Spleen (tissue), 11 donors: ENCODE results near the gene TMEM121B. TPM values are rescaled to one million over a fixed set of nuclear protein-coding genes. Genes with fewer than 3 reads are reported as not detected.

Source experiments
- DNase-seq: peaks from one replicate; pipeline ENCODE4 v3.0.0-alpha.2; 2020
- H3K27ac ChIP-seq, 8 donors: fragments of 200-600 bp; sonication (generic) in 7 of 8; 1 replicate in 4 of 8; 2 replicates in 4 of 8; pipeline versions ENCODE4 v1.5.0 to v1.8.0; 2016 to 2021; ENCODE audit warnings: inconsistent platforms in 4 of 8, mild to moderate bottlenecking in 4 of 8, moderate library complexity in 1 of 8
- H3K27me3 ChIP-seq, 7 donors: fragments of 200-600 bp; sonication (generic) in 6 of 7; replicated peaks in 1 of 7; 1 replicate in 4 of 7; 2 replicates in 3 of 7; pipeline versions ENCODE4 v1.5.0 to v1.8.0; 2016 to 2021; ENCODE audit warnings: inconsistent platforms in 3 of 7, mild to moderate bottlenecking in 1 of 7
- H3K36me3 ChIP-seq, 6 donors: fragments of 200-600 bp; sonication (generic) in 5 of 6; 1 replicate in 4 of 6; 2 replicates in 2 of 6; pipeline versions ENCODE4 v1.5.0 to v1.8.0; 2016 to 2021; ENCODE audit warnings: inconsistent platforms in 2 of 6
- H3K4me1 ChIP-seq, 6 donors: fragments of 200-600 bp; sonication (generic) in 5 of 6; 1 replicate in 3 of 6; 2 replicates in 3 of 6; pipeline versions ENCODE4 v1.5.0 to v1.8.0; 2016 to 2021; ENCODE audit warnings: inconsistent platforms in 3 of 6
- H3K4me3 ChIP-seq, 8 donors: fragments of 200-600 bp; sonication (generic) in 7 of 8; 1 replicate in 4 of 8; 2 replicates in 4 of 8; pipeline versions ENCODE4 v1.5.0 to v1.8.0; 2016 to 2021; ENCODE audit warnings: inconsistent platforms in 4 of 8, mild to moderate bottlenecking in 4 of 8, moderate library complexity in 2 of 8
- H3K9me3 ChIP-seq, 8 donors: fragments of 200-600 bp; sonication (generic) in 7 of 8; 1 replicate in 4 of 8; 2 replicates in 4 of 8; pipeline versions ENCODE4 v1.5.0 to v1.8.0; 2016 to 2021; ENCODE audit warnings: inconsistent platforms in 4 of 8
- POLR2A ChIP-seq, 3 donors: fragments of 450-650 bp; IDR thresholded peaks; one replicate each; pipeline ENCODE4 v1.5.1; 2017; ENCODE audit warnings: antibody characterized with exemption in 3 of 3, mild to moderate bottlenecking in 1 of 3
- POLR2AphosphoS5 ChIP-seq, 3 donors: sonication (generic); formaldehyde crosslinking; IDR thresholded peaks; one replicate each; pipeline ENCODE4 v1.5.1; 2017; ENCODE audit warnings: antibody characterized with exemption in 3 of 3
- whole genome bisulfite sequencing, 5 donors: extraction: QIAGEN DNeasy Blood & Tissue Kit in 3 of 5; methylation state at CpG; one replicate each; pipeline versions ENCODE4 v1.1.5 to v1.1.7; 2013 to 2018; 5-methylcytosine and 5-hydroxymethylcytosine counted together
- intact Hi-C: fragments of 100-400 bp; cut with DNase I; formaldehyde crosslinking; loops from one replicate; pipeline ENCODE4 v1.15.0; 2023; ENCODE audit warnings: low total_unique reads
- polyA plus RNA-seq, 3 donors: library from polyadenylated mRNA; stranded (reverse); fragments of 200-250 nt; gene quantifications; one replicate each; pipeline ENCODE4 v1.2.1, GENCODE V29; 2013
- total RNA-seq, 7 donors: library from RNA; depleted of rRNA in 3 of 7; stranded (reverse); fragments of >200 nt in 3 of 7; fragmentation: NEBNext Ultra II Directional in 4 of 7; extraction: Animal tissue kit (Norgen Biotek cat#: 25700) in 4 of 7; gene quantifications; one replicate each; pipeline versions ENCODE4 v1.1.0 to v1.2.1, GENCODE V29; 2016 to 2021
- TF ChIP-seq, protein P1 (sequence below), 11 experiments: fragments of 200-600 bp in 7 of 11; fragments of 450-650 bp in 4 of 11; sonication (generic) in 4 of 11; IDR thresholded peaks in 8 of 11; conservative IDR thresholded peaks in 3 of 11; 1 replicate in 7 of 11; 2 replicates in 4 of 11; pipeline versions ENCODE4 v1.4.0 to v1.8.0; 2016 to 2021; ENCODE audit warnings: antibody characterized with exemption in 11 of 11, inconsistent platforms in 4 of 11, mild to moderate bottlenecking in 1 of 11
- donor health status: healthy with polysubstance abuse.
- donor health status: DM: no; HTN: no; CAD: no; lungs with moderate emphysema.
- donor health status: DM: no; HTN: no; CAD: no.
- donor health status: Bipolar disorder and iron deficiency.
- donor health status: healthy.
- donor health status: DM: no; HTN: no; CAD: no.
- donor health status: DM: yes; HTN: yes; CAD: no.

TMEM121B gene
- total and polyA plus RNA-seq, 10 donors: 0.03 to 3.6 (median 0.79) TPM

- WGBS, 5 donors: 78 to 84% (median 81%) methylated on average over 13 of the region's 13 CpGs
- intact Hi-C loops: no loop called here
- no peak overlapping the region for H3K4me3 ChIP-seq
- H3K4me1 ChIP-seq: peaks cover 0 to 98% (median 28%) of the 10 kb centered on the region in 6 donors
- peak overlapping the region in 1 of 8 donors; percentile 24 for H3K27ac ChIP-seq
- peaks cover 2 to 65% (median 42%) of the 10 kb centered on the region in 6 donors for H3K36me3 ChIP-seq
- TF ChIP-seq, protein P1, sequence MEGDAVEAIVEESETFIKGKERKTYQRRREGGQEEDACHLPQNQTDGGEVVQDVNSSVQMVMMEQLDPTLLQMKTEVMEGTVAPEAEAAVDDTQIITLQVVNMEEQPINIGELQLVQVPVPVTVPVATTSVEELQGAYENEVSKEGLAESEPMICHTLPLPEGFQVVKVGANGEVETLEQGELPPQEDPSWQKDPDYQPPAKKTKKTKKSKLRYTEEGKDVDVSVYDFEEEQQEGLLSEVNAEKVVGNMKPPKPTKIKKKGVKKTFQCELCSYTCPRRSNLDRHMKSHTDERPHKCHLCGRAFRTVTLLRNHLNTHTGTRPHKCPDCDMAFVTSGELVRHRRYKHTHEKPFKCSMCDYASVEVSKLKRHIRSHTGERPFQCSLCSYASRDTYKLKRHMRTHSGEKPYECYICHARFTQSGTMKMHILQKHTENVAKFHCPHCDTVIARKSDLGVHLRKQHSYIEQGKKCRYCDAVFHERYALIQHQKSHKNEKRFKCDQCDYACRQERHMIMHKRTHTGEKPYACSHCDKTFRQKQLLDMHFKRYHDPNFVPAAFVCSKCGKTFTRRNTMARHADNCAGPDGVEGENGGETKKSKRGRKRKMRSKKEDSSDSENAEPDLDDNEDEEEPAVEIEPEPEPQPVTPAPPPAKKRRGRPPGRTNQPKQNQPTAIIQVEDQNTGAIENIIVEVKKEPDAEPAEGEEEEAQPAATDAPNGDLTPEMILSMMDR (IDR thresholded peaks at IDR 0.05 in 8 of 11, conservative IDR thresholded peaks at IDR 0.05 in 3 of 11): no peak
- peak in 1 of 3 donors; percentile 6 for TF ChIP-seq POLR2AphosphoS5 (IDR thresholded peaks at IDR 0.05)
- no peaks in the 10 kb centered on the region for H3K27me3 ChIP-seq
- peak; percentile 66 for DNase-seq
- H3K9me3 ChIP-seq: no peaks in the 10 kb centered on the region
Measured at GRCh38 chr22:17110791-17111550, 10.2 kb downstream of the TMEM121B start.

- Histone ChIP-seq H3K4me3 (no peak overlapping the region), H3K4me1 (peaks cover 0 to 98% (median 27%) of the 10 kb centered on the region in 6 donors), H3K9me3 (no peaks in the 10 kb centered on the region), H3K36me3 (peaks cover 2 to 74% (median 52%) of the 10 kb centered on the region in 6 donors), H3K27me3 (no peaks in the 10 kb centered on the region), H3K27ac (peak overlapping the region in 1 of 8 donors; percentile 94)
- 87 to 91% (median 89%) methylated on average over 16 of the region's 16 CpGs for WGBS, 5 donors
- peak; percentile 62 for DNase-seq
- intact Hi-C loops: no loop called here
- TF ChIP-seq POLR2AphosphoS5 (IDR thresholded peaks at IDR 0.05): no peak
- TF ChIP-seq, protein P1 (IDR thresholded peaks at IDR 0.05 in 8 of 11, conservative IDR thresholded peaks at IDR 0.05 in 3 of 11): no peak
- no peak for TF ChIP-seq POLR2A (IDR thresholded peaks at IDR 0.05)
Measured at GRCh38 chr22:17109976-17110375, 11.2 kb downstream of the TMEM121B start.

DNA sequence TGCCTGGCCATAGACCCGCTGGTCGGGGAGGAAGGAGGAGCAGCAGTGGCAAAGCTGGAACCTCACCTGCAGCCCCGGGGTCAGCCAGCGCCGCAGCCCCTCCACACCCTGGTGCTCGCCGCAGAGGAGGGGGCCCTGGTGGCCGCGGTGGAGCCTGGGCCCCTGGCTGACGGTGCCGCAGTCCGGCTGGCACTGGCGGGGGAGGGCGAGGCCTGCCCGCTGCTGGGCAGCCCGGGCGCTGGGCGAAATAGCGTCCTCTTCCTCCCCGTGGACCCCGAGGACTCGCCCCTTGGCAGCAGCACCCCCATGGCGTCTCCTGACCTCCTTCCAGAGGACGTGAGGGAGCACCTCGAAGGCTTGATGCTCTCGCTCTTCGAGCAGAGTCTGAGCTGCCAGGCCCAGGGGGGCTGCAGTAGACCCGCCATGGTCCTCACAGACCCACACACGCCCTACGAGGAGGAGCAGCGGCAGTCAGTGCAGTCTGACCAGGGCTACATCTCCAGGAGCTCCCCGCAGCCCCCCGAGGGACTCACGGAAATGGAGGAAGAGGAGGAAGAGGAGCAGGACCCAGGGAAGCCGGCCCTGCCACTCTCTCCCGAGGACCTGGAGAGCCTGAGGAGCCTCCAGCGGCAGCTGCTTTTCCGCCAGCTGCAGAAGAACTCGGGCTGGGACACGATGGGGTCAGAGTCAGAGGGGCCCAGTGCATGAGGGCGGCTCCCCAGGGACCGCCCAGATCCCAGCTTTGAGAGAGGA, 11.9 kb downstream of the TMEM121B start:
- WGBS, 5 donors: 93 to 95% (median 95%) methylated on average over 24 to 42 of the region's 42 CpGs
- Histone ChIP-seq H3K27me3 (no peaks in the 10 kb centered on the region), H3K36me3 (peaks cover 2 to 81% (median 59%) of the 10 kb centered on the region in 6 donors), H3K27ac (peak overlapping the region in 3 of 8 donors; percentile 16 to 94 (median 88)), H3K4me1 (peaks cover 0 to 98% (median 27%) of the 10 kb centered on the region in 6 donors), H3K9me3 (no peaks in the 10 kb centered on the region), H3K4me3 (no peak overlapping the region)
- DNase-seq: peak; percentile 72
- TF ChIP-seq POLR2A (IDR thresholded peaks at IDR 0.05): no peak
- TF ChIP-seq, protein P1 (IDR thresholded peaks at IDR 0.05 in 8 of 11, conservative IDR thresholded peaks at IDR 0.05 in 3 of 11): no peak
- TF ChIP-seq POLR2AphosphoS5 (IDR thresholded peaks at IDR 0.05): peak in 1 of 3 donors; percentile 31
- intact Hi-C loops: no loop called here
